Hindlimb muscle (tissue), 1 donor: ENCODE results near the gene GSAP. TPM values are rescaled to one million over a fixed set of nuclear protein-coding genes. Genes with fewer than 3 reads are reported as not detected.
A peak's percentile ranks its signal among the peaks of the same experiment; 100 is the strongest.

Experiments used
- DNase-seq: peaks from one replicate; pipeline ENCODE4 v3.0.0-alpha.2; 2013
- polyA plus RNA-seq: library from polyadenylated mRNA; unstranded; fragments of 120-200 nt; gene quantifications from one replicate; pipeline ENCODE4 v1.2.1, GENCODE V29; 2013; ENCODE audit not compliant: insufficient read length

Gene GSAP
- polyA plus RNA-seq, 1 donor, result 5.0 TPM

DNA sequence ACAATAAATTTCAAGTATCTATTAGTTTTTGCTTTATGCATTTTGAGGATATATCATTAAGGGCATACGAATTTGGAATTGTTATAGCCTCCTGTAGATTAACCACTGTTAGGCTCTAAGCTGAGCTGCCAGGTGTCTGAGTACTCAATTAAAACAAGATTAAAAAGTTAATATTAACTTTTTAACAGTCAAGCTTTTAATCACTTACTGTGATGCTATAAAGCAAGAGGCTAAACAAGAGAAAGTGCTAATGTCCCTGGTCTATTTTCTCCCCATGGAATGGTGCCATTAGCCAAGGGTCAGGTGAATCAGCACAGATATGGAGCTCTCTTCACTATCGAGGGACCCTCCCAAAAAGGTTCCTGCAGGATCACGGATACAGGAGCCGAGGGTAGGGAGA, 9.7 kb downstream of the GSAP start:
- DNase-seq, result no peak

- DNase-seq, result no peak
Observed at GRCh38 chr7:77404641-77405040, 11.5 kb downstream of the GSAP start.

GRCh38 chr7:77403957-77404356, 12.2 kb downstream of the GSAP start:
- DNase-seq, result no peak

DNA sequence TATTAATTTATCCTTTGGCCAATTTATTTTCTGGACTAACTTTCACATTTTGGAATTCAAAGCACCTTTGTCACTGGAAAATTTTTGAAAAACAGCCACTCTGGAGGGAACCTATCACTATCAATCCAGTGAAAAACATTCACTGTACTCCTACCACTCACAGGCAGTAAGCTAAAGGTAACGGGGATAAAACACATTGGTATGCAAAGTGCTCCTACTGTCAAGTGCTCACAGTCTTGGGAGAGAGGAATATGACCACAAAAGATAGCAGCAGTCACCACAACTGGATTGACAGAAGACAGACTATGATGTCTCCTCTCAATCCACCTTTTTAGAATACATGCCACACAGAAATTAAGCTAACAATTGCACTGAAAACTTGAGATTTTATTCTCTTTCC, 13.3 kb downstream of the GSAP start:
- DNase-seq, result no peak

- no peak for DNase-seq
Observed at GRCh38 chr7:77401002-77401401, 15.1 kb downstream of the GSAP start.

- DNase-seq, result no peak
Observed at GRCh38 chr7:77399816-77400215, 16.3 kb downstream of the GSAP start.

DNA sequence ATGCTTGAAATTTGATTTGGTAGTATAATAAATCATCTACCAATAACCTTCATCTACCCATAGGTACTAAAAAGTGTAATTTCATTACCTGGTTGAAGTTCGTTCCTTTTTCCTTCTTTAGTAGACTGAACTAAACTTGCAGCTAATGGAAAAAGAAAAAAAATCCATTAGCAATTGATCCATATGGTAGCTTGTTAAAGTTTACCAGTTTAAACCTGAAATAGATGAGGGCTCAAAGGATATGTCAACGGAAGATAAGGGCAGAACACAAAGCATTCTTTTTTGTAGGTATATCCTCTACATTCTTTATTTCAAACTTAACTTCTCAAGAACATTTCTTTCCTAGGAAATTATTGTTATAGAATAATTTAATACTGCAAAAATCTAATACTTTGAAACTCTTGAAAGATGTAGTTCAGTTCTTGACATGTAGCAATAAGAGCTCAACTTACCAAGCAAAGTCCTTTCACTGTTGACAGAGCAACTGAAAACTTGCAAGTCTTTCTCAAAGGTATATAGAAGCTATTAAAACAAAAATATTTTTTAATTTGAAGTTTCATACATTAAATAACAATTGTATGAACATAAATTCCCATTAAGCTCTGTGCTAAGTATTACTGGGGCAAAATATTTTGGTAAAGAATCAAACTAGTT, 19.1 kb downstream of the GSAP start:
- no peak for DNase-seq

DNA sequence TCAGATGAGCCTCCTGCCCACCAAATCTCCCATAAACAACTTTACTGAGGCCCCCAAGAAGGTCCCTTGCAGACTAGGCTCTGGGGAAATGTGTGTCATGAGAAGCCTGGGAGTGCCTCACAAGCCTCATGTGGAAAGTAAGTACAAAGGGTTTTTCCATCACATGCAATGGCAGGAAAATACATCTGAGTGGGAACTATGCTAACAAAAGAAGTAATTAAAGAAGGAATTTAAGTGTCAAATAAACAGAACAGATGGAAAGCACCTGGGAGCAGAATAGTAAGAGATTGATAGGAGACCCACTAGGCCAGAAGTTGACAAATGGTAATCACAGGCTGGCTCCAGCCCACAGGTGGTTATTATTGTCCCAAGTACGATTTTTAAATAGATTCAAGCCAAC, 20.5 kb downstream of the GSAP start:
- no peak for DNase-seq

DNA sequence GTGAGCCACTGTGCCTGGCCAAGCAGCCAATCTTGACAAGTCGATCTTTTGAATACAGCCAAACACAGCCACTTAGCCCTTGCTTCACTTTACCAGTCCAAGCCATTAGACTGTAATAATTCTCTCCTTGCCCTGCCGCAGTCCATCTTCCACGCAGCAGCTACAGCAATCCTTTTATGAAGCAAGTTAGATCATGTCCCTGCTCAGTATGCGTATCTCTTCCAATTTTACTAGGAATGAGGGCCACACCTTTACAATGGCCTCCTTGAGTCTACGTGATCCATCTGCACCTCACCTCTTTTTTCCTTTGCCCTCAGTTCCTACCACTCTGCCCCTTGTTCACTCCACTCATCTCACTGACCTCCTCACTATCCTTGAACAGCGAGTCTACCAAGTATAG, 22.2 kb downstream of the GSAP start:
- DNase-seq, result no peak

GRCh38 chr7:77393261-77393660, 22.9 kb downstream of the GSAP start:
- DNase-seq, result no peak

GRCh38 chr7:77391230-77391629, 24.9 kb downstream of the GSAP start:
- no peak for DNase-seq

DNA sequence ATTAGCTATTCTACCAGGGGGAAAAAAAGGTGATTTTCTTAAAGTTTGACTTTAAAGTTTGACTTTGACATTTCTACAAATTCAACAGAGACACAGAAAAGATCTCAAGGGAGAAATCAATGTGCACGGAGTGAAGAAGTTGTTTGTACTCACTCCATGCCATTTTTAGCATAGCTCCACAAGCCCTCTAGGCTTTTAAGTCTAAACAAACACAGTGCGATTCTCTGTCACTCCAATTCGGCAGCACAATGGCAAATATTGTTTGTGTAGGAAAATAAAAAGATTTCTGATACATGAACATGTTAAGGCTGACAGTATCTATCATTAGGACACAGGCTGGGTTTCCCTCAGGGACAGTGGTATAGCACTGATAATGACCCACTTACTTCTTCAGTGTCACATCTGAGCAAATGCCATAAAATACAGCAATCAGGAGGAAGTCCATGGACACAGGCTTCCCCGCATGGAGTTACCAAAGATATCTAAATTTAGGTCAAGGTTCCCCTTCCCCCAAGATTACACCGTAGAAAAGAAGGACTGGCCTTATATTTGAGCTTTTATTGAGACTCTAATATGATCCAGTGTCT, 28.0 kb downstream of the GSAP start:
- no peak for DNase-seq

DNA sequence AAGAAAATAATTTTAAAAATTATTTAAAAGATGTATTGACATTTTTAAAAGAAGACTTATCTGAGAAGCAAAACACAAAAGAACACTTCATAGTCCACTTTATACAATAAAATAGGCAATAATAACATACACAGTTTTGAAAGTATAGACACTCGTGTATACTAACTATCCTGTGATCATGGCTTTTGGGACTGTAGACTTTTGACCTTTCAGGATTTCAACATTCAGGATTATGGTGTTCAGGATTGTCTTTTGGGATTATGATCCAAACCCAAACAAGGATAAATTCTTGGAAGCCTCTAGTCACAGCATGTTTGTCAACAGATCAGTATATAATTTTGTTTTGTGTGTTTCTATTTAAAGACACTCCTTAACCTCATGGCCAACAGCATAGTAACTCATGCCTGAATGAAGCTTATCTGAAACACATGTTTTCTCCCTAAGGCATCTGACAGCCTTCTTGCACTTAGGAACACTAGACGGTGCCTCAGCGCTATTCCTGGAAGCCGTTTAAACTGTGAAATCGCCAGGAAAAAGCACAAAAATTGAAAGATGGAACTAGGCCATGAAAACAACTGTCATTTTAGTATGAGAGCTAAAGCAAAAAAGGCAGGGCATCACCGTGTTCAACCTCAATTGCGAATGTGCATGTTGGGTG, 29.9 kb downstream of the GSAP start:
- DNase-seq, result peak; percentile 54

DNA sequence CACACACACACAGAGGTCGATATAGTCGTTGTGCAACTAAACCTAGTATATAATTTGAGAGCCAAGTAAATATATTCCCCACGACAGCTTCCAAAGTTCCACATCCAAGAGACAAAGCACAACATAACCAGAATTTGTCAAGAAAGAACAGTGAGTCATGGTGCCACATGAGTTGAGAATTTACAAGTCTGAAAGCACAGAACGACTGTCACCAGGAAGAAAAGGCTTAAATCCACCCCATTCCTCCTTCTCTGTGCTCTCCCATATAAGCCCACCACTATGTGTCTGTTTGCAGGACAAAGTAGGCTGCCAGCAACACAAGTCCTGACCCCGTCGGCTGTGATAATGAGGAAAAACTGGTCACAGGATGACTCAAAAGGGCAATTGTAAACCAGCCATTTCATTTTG, 32.8 kb downstream of the GSAP start:
- no peak for DNase-seq

DNA sequence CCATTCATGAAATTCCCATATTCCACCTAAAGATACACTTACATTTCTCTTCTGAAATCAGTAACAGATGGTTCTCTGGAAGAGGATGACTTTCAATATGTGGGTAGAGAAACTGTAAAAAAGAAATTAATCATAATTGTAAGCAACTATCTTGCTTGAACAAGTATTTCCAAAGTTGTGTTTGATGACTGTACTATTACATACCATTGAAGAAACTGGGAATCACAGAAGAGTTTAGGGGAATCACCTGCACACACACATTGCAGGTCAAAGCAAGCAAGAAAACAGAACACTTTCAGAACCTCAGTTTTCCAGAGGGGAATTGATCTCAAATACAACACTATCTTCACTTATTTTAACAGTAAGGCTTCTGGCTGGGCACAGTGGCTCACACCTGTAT, 33.6 kb downstream of the GSAP start:
- no peak for DNase-seq

GRCh38 chr7:77378584-77378983, 37.6 kb downstream of the GSAP start:
- no peak for DNase-seq

GRCh38 chr7:77370606-77371005, 45.5 kb downstream of the GSAP start:
- DNase-seq, result no peak

DNA sequence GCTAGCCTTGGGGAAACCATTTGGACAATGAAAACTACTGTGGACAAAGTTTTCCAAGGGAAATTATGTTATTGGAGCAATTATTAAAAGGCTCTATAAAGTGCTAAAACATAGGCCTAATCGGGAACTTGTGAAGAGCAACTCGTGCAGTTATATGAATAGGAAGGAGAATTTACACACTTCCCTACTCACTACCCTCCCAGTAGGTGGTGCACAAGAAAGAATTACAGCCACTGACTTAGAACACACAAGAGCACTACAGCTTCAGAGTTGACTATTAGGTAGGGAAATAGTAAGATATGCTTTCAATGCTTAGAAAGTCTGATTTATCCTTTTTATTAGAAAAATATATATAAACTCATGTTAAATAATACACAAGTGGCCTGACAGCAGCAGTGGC, 47.2 kb downstream of the GSAP start:
- DNase-seq, result no peak

DNA sequence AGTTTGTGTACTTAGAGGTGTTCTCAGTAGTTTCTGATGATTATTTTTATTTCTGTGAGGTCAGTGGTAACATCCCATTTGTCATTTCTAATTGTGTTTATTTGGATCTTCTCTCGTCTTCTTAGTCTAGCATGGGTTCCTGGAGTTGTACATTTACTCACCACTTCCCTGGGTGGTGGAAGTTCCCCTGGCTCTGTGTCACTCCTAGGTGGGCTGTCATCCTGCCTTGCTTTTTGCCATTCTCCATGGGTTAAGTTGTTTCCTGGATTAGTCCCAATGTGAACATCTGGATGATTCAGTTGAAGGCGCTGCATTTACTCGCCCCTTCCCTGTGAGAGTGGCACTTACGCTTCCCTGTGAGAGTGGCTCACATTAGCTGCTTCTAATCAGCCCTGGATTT, 48.2 kb downstream of the GSAP start:
- DNase-seq, result no peak

- no peak for DNase-seq
Observed at GRCh38 chr7:77362905-77363304, 53.2 kb downstream of the GSAP start.

GRCh38 chr7:77360969-77361368, 55.2 kb downstream of the GSAP start:
- no peak for DNase-seq

DNA sequence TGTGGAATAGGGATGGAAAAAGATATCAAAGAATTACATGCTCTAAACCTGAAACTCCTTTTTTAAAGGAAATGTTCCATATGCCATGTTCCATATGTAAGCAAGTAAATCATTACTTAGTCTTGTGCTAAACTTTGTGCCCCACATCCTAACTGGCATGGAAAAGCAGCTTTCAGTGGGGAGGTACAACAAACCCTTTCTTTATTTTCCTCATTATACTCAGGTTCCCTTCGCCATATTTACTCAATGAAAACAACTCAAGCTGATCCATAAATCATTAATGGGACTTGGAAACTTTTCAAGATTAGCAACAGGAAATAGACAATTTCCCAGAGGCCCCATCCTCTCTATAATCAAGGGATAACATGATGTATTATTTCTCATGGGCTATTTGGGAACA, 56.0 kb downstream of the GSAP start:
- no peak for DNase-seq

- DNase-seq, result no peak
Observed at GRCh38 chr7:77359599-77359998, 56.5 kb downstream of the GSAP start.

- no peak for DNase-seq
Observed at GRCh38 chr7:77354914-77355313, 61.2 kb downstream of the GSAP start.
